Neutrophil (primary cell): ENCODE results near the gene SGO1.

Source experiments
- H3K27ac ChIP-seq: fragments of 200-600 bp; sonication (generic); 2 replicates; pipeline ENCODE4 v1.5.1; 2016; ENCODE audit warnings: mild to moderate bottlenecking, moderate library complexity
- H3K27me3 ChIP-seq: fragments of 200-600 bp; sonication (generic); 2 replicates; pipeline ENCODE4 v1.6.0; 2016; ENCODE audit warnings: mild to moderate bottlenecking
- H3K36me3 ChIP-seq: fragments of 200-600 bp; sonication (generic); 2 replicates; pipeline ENCODE4 v1.5.1; 2017
- H3K4me1 ChIP-seq, 2 experiments: fragments of 200-600 bp in 1 of 2; sonication (generic) in 1 of 2; 1 replicate in 1 of 2; 2 replicates in 1 of 2; pipeline versions ENCODE4 v1.5.1 to v1.6.1; 2013 to 2016; ENCODE audit warnings: low read depth in 1 of 2, low read length in 1 of 2, mild to moderate bottlenecking in 1 of 2, moderate library complexity in 1 of 2; ENCODE audit not compliant: control insufficient read depth in 1 of 2, insufficient read depth in 1 of 2
- H3K4me3 ChIP-seq, 2 experiments: fragments of 200-600 bp in 1 of 2; sonication (generic) in 1 of 2; 1 replicate in 1 of 2; 2 replicates in 1 of 2; pipeline ENCODE4 v1.5.1; 2013 to 2016; ENCODE audit warnings: low read depth in 1 of 2, low read length in 1 of 2, mild to moderate bottlenecking in 1 of 2, moderate library complexity in 1 of 2
- H3K9me3 ChIP-seq: fragments of 200-600 bp; sonication (generic); 2 replicates; pipeline ENCODE4 v1.5.1; 2016
- CTCF ChIP-seq: fragments of 200-600 bp; sonication (generic); IDR thresholded peaks from 2 replicates; pipeline ENCODE4 v1.5.1; 2016; ENCODE audit warnings: antibody characterized with exemption

Gene SGO1

GRCh38 chr3:20197775-20198174, 11.8 kb upstream of the SGO1 start:
- TF ChIP-seq CTCF: no peak
- H3K9me3 ChIP-seq: no peaks in the 10 kb centered on the region
- no peaks in the 10 kb centered on the region for H3K27me3 ChIP-seq
- no peak overlapping the region for H3K4me3 ChIP-seq
- H3K27ac ChIP-seq: no peak overlapping the region
- H3K36me3 ChIP-seq: no peaks in the 10 kb centered on the region
- no peaks in the 10 kb centered on the region for H3K4me1 ChIP-seq

DNA sequence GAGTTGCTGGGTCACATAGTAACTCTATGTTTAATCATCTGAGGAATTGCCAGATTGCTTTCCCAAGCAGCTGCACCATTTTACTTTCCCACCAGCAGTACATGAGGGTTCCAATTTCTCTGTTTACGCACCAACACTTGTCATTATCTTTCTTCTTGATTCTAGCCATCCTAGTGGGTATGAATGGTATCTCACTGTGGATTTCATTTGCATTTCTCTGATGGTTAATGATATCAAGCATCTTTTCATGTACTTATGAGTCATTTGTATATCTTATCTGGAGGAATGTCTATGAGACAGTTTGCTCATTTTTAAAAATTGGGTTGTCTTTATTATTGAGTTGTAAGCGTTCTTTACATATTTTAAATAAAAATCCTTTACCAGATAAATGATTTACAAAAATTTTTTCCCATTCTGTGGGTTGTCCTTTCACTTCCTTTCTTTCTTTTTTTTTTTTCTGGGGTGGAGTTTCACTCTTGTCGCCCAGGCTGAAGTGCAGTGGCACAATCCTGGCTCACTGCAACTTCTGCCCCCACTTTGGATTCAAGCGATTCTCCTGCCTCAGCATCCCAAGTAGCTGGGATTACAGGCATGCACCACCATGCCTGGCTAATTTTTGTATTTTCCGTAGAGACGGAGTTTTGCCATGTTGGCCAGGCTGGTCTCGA, 8.9 kb upstream of the SGO1 start:
- Histone ChIP-seq H3K9me3 (no peaks in the 10 kb centered on the region), H3K36me3 (no peaks in the 10 kb centered on the region), H3K4me1 (no peaks in the 10 kb centered on the region), H3K4me3 (no peak overlapping the region), H3K27me3 (no peaks in the 10 kb centered on the region), H3K27ac (no peak overlapping the region)
- no peak for TF ChIP-seq CTCF

GRCh38 chr3:20190991-20191390, 5.0 kb upstream of the SGO1 start:
- Histone ChIP-seq H3K27me3 (no peaks in the 10 kb centered on the region), H3K4me1 (peaks cover 10 to 11% of the 10 kb centered on the region in 2 experiments), H3K27ac (no peak overlapping the region), H3K36me3 (no peaks in the 10 kb centered on the region), H3K9me3 (no peaks in the 10 kb centered on the region), H3K4me3 (no peak overlapping the region)
- TF ChIP-seq CTCF: no peak

DNA sequence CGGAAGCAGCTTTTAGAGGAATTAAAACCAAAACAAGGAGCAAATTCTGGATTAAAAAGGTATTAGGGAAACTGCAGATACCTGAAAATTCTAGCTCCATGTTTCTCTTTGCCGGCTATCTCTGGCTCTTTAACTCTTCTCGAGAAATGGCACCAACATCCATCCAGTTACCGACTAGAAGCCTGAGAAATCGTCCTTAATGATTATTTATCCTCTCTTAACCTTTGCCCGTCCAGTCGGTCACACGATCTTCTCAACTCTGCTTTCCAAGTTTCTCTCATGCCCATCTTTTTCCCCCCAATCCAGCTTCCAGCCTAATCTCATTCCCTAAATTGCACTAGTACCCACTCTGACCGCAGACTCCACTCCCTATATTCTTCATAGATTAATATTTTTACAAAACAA, 596 bp upstream of the SGO1 start:
- Histone ChIP-seq H3K4me3 (peak overlapping the region; percentile 86 to 89), H3K4me1 (peaks cover 21 to 27% of the 10 kb centered on the region in 2 experiments), H3K9me3 (no peaks in the 10 kb centered on the region), H3K27me3 (no peaks in the 10 kb centered on the region), H3K27ac (peak overlapping the region; percentile 91), H3K36me3 (no peaks in the 10 kb centered on the region)
- TF ChIP-seq CTCF: no peak

- Histone ChIP-seq H3K9me3 (no peaks in the 10 kb centered on the region), H3K36me3 (no peaks in the 10 kb centered on the region), H3K4me1 (peaks cover 21 to 27% of the 10 kb centered on the region in 2 experiments), H3K27ac (peak overlapping the region; percentile 91), H3K4me3 (peak overlapping the region; percentile 86 to 89), H3K27me3 (no peaks in the 10 kb centered on the region)
- TF ChIP-seq CTCF: no peak
These were observed 701 bp downstream of the SGO1 start for GRCh38 chr3:20185331-20185678.

- Histone ChIP-seq H3K9me3 (no peaks in the 10 kb centered on the region), H3K4me1 (peaks cover 17 to 24% of the 10 kb centered on the region in 2 experiments), H3K36me3 (peaks cover 22% of the 10 kb centered on the region), H3K4me3 (no peak overlapping the region), H3K27me3 (no peaks in the 10 kb centered on the region), H3K27ac (no peak overlapping the region)
- no peak for TF ChIP-seq CTCF
These were observed 3.8 kb downstream of the SGO1 start for GRCh38 chr3:20182206-20182605.
